HG03025 (cell line): ENCODE measurements around the gene GRB10.

Source experiments
- ATAC-seq: cut with Tn5 transposase; IDR thresholded peaks from one replicate; pipeline ENCODE4 v1.9.1; 2021; ENCODE audit warnings: mild to moderate bottlenecking, moderate library complexity; ENCODE audit not compliant: unreplicated experiment, low FRiP score

GRB10 gene

DNA sequence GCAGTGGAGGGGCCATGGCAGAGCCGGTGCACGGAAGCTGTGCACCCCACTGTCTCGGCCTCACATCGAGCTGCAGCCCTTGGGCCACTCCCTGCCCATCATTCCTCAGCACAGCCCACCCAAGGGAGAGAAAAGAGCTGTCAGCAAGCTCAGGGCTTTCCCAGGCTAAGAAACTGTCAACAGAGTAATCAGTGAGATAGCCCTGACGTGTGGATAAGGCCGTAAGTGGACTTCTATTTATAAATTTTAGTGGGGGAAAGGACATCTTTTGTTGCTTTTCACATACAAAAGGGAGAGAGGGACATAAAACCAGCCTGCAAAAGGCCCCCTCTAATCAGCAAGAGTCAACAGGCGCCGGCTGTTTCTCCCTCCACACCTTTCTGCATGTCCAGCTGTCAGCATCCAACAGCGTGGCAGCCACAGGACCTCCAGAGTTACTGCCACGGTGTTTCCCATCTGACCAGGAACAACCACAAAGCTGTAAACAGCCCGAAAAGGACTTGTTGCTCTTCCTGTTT, 160.7 kb downstream of the GRB10 start:
- no peak for ATAC-seq

DNA sequence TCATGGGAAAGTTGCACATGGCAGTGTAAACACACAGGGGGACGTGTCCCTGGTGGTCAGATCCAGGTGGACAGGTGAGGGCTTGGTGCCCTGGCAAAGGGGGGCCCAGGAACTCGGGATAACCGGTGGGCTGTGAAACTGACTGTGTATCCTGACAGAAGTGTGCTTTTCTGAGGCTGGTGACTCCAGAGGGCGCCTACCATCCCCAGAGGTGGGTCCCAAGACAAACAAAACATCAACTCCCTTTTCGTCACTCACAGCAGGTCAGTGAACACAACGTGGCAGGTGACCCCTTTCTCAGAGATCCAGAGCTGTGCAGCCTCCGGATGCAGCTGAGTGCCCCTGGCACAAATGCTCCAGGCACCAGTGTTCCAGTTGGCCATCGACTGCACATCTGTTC, 161.5 kb downstream of the GRB10 start:
- ATAC-seq = no peak

DNA sequence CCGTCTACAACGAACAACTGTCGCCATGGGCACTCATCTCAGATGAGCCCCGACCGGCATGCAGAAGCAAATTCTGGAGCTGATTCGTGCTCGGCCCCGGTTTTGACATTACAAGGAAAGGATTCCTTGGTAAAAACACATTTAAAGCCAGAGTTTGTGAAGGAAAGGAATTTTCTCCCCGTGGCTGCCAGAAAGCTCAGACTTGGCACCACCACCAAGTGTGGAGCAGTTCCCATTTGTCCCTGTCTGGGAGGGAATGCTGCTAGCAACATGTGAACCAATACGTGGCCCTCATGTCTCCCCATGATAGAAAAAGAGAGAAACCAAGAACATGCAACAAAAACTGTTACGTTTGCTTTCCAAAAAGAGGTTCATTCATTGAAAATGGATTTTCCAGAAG, 162.3 kb downstream of the GRB10 start:
- ATAC-seq = no peak

DNA sequence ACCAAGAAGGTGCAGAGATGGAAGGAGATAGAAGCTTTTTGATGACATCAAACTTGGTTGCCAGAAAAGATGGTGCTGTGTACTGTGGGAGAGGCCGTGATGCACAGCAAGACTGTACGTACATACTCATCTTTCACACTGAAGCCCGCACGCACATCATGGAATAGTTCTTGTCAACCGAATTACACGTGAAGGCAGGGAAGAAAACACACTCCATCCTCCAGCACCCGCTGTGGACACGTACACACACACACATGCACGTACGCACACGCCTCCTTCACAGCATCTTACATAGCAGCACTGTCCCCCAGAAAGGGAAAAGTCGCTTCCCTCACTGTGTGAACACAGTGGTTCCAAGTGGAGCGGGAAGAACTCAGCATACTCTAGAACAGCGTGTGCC, 163.0 kb downstream of the GRB10 start:
- no peak for ATAC-seq

DNA sequence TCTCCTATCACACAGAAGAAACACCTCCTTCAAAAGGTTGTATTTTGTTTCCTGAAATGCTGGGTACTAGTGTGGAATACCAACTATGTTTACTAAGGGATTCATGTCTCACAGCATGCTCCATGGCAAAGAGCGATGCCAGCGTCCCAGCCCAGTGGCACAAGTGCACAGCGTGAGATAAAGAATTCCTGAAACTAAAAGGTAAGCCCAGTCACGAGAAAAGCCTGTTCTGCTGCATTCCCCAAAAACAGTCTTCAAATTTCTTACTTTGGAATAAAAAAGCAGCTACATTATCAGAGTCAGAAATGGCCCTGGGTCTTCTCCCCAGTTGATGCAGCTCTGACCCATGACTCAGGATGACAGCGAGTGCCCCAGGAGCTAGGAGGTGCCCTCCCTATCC, 164.4 kb downstream of the GRB10 start:
- ATAC-seq = no peak

DNA sequence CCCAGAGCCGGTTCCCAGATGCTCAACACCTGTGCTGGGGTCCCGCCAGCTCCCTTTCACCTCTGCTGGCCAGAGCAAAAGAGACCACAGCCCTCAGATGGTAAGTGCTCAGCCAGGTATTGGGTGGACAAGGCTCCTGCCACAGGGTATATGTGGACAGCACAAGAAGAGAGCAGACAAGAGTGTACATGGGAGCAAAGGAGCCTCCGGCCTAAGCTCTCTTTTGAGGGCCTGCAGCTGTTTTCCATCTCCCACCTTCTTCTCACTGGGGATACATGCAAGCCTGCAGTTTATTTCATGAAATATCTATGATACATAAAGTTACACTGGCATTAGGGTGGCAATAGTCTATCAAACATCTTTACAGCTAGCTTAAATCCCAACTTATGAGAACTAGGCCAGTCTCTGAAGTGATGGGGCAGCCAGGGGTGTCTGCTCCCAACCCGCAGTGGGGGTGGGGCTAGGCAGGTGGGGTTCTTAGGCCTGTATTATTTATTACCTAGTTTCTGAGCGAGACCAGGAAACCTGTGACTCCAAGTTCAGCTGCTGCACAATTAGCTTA, 167.1 kb downstream of the GRB10 start:
- no peak for ATAC-seq

DNA sequence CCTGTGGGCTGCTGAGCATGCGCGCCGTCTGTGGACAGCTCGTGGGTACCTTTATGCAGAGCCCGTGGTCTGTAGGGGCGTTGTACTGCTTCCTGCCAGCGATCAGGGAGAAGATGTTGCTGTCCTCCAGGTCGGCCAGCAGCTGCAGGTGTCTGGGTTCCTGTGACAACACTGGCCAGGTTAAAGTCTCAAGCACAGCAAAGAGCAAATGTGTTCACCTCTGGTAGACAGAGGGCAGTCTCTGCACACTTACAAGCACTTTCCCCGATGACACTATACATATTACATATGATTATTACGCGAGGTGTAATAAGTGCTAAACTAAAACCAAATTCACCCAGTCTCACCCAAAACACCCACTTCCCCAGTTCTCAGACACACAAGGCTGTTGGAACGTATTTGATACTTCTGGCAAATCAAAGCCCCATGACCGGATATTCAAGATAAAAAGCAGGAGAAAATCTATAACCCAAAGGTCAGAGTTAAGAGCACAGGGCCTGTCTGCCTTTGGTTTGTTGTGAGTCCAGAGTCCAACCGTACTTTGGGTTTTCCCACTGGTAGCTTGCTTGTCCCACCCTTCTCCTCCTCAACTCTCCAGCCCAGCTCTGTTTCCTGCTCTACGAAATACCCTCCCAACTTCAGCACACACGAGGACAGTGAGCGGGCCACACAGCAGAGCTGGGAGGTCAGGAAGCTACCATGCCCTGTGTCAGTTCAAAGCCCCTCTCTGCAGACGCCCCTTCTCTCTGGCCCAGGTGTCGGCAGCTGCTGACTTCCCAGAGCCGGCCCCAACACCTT, 167.8 kb downstream of the GRB10 start:
- ATAC-seq = no peak

DNA sequence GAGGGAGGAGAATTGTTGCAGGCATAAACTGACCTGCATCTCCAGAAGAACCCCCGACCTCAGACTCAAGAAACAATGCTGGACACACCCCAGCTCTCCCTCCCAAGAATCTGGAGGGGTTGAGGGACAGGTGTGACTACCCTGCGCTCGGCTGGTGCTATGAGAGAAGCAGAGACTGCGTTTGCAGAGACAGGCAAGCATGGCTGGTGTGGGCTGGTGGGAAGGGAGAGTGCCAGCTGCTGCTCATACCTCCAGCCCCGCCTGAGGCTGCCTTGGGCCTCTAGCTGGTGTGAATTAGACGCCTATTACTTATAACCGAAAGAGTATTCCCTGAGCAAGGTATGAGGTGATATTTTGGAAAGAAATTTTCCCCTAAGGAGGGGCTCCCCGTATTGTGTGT, 169.2 kb downstream of the GRB10 start:
- no peak for ATAC-seq

DNA sequence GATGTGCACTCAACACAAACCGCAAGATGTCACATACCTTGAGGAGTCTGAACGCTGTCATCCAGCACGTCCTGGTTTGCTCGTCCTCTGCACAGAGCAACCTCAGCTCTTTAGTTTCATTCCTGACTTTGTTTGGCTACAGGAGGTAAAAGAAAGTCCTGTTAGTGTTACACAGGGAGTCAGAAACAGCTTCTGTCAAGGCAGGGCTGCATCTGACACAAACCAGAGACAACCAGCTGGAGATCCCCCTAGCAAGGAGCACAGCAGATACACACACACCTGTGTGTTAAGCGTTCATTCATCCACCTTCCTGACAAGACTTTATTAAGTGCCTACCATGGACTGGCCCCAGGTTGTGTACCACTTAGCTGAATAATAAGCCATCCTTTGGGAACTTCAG, 170.0 kb downstream of the GRB10 start:
- ATAC-seq = no peak

DNA sequence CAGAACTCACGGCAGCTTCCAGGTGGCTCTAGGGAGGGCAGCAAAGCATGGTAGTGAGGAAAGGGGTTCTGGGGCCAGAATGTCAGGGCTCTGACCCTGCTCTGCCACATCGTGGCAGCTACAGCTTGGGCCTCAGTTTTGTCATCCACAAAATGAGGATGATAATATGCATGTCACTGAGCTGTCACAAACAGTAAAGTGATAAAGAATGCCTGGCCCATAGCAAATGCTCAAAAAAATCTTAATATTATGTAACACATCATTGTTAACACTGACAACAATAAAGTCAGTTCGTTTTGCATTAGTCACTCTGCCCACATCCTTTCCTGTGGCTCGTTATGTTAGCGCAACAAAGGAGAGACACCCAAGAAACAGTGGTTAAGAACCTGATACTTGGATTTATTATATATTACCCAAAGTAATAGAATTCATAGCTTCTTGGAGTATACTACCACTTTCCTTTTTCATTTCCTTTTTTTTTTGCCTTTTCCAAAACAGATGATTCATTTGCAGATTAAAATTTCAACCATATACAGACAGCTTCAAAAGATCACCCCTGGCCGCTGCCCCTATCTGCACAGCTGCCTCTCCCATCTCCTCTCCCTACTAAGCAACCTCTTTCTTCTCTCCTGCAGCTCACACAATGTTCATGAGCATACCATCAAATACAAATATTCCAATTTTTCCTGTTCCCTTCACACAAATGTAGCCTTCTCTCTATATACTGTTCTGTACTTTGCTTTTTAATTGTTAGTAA, 172.0 kb downstream of the GRB10 start:
- no peak for ATAC-seq

DNA sequence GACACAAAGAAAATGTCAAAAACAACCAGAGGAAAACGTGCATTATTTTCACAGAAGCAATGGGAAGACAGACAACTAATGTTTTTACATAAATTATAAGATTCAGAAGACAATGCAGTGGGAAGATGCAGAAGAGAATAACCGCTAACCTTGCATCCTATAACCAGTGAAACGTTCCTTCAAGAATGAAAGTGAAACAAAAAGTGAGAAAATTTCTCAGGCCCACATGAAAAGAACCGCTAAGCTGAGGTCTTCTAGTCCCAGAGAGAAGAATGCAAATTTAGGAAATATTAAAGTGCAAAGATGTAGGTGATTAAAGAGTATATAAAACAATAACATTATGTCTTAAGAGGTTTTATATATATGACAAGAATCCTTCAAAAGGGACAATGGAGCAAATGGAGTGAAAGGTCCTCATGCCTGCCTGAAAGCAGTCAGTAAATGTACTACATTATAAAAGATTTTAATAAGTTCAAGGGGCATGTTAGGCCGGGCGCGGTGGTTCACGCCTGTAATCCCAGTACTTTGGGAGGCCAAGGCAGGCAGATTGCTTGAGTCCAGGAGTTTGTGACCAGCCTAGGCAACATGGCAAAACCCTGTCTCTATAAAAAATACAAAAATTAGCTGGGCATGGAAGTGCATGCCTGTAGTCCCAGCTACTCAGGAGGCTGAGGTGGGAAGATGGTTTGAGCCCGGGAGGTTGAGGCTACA, 174.3 kb downstream of the GRB10 start:
- no peak for ATAC-seq

DNA sequence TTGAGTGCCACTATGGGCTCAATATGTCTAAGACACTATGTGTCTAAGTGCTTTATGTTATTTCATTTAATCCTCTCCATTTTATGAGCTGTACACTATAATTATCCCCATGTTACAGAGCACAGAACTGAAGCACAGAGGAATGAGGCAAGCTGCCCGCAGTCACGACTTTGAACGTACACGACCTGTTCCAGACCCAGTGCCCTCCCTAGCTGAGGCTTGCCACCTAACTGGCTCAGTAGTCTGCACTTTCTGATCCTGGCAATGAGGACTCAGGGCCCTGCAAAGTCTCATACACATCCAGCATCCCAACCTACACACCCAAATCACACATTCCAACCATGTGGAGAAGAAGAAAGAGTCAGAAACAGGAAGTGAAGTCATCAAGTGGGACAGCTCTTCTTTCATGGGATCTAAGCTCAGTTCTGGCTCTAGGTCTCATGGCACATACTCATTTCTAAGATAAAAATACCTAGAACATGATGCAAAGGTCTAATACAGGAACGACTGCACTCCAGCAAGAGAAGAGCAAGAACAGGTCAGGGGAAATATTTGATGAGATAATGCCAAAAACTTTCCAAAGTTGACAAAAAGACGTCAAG, 175.1 kb downstream of the GRB10 start:
- ATAC-seq = no peak

DNA sequence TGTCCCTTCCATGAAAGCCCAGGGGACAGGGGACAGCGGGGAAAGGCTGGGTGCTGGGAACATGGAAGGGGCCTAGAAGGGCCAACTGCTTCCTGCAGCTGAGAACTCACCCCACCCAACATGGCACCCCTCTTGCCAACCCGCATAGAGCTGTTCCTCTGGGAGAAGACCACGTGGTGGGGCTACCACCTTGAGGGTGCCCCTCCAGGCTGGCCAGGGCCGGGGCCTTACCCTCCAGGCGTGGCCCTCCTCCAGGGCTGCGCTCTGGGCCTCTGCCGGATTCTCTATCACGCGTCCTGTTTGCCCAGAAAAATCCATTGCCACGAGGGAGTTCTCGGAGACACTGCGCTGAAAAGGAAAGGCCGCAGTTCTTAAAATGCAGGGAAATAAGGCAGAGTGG, 177.6 kb downstream of the GRB10 start:
- no peak for ATAC-seq

DNA sequence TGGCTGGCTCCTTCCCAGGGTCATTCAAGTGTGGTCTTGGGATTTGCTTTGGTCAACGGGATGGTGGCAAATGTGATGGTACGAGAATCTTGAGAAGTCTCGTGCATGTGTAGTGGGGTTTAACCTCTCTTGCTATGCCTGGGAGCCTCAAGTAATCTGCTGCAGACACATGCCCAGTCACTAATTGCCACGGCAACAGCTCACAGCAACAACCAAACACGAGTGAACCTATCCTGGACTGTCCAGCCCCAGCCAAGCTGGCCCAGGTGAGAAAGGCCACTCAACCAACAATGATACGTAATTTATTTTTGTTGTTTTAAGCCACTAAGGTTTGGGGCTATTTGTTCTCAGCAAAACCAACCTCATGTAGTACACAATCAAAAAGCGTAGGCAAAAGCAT, 179.4 kb downstream of the GRB10 start:
- ATAC-seq = no peak

DNA sequence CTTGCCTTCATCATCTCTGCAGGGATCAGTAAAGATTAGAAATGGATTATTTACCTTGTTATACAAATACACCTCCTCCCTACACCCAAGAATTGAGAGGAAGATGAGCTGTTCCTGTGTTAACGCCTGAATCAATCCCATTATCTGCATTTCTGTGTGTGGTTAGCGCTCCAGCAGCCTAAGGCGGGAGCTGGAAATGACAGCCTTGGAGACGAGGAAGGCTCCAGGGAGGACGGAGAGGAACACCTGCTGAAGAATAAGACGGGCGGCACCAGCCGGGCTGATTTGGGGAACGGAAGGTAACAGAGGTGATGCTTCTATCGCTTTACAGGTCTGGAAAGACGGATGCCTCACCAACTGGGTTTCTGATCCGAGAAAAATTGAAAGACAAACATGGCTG, 183.3 kb downstream of the GRB10 start:
- ATAC-seq = no peak

DNA sequence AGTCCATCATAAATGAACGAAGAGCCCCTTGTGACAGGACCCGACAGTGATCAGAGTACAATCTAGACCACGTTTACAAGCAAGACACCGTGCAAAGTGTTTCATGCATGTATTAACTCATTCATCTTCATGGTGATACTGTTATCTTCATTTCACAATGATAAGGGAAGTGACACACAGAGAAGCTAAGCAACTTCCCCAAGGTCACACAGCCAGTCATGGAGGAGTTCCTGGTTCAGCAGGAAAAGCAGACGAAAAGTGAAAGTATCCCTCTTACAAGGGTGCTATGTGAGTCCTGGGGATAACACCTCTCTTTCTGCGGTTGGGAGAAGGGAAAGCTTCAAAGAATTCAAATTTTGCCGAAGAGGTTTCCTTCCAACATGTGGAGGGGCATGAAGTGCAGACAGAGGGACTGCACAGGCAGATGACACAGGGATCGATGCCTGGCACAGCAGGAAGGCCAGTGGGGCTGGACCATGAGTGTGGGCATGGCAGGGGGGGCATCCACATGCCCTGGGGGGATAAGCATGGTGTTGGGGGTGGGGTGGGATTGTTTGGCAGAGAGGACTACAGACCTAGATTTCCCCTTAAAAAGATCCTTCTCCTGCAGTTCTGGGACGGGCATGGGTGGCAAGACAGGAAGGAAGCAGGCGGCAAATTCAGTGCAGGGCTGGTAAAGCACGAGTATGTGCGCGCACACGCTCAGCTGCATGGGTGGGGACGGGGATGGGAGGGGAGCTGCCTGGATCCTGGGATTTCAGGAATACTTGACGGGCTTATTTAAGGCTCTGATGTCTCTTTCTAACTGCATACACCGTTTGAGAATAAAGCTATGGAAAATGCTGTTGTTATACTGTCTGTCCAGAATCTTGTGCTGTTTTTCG, 184.0 kb downstream of the GRB10 start:
- no peak for ATAC-seq

DNA sequence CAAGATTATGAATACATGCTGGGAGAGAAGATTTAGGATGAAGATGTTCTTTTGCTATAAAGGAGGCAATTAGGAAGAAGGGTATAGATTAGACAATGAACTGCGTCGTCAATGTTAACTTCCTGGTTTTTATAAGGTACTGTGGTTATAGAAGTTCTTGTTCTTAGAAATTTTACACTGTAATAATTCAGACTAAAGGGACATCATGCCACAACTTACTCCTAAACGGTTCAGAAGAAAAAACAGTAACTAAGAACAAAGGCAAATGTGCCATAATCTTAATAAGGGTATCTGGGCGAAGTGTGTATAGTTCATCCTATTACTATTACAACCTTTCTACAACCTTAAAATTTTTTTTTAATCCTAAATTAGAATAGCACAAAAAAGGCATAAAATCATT, 186.2 kb downstream of the GRB10 start:
- ATAC-seq = no peak

DNA sequence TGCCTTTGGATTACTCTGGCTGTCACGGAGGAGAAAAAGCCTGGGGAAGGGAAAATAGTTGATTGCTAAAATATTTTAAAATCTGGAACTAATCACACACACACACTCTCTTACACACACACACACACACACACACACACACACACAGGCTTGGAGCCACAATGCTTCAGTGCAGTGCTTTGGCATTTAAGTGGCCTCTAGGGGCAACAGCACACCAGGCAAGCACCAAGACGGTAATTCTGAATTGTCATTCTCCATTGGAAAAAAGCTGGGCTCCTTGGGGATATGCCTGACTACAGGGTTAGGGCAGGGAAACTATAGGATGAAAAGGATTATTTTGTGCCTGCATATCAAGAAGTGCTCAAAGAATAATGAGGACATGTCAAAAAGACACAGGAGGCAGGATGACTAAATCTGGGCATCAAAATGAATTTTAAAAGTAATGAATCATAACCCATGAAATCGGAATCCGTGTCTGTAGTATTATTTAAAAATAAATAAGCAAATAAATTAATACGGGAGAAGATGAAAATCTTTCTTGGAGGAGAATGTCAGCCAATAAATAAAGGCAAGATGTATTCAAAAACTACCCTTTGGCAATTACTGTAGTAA, 187.1 kb downstream of the GRB10 start:
- no peak for ATAC-seq
